Spleen (tissue), 7 donors: Measurements from ENCODE around the gene GLP2R.

Experiments
- POLR2AphosphoS5 ChIP-seq, 3 donors: sonication (generic); formaldehyde crosslinking; IDR thresholded peaks; one replicate each; pipeline ENCODE4 v1.5.1; 2017; ENCODE audit warnings: antibody characterized with exemption in 3 of 3
- TF ChIP-seq, protein P1 (sequence below), 11 experiments: fragments of 200-600 bp in 7 of 11; fragments of 450-650 bp in 4 of 11; sonication (generic) in 4 of 11; IDR thresholded peaks in 8 of 11; conservative IDR thresholded peaks in 3 of 11; 1 replicate in 7 of 11; 2 replicates in 4 of 11; pipeline versions ENCODE4 v1.4.0 to v1.8.0; 2016 to 2021; ENCODE audit warnings: antibody characterized with exemption in 11 of 11, inconsistent platforms in 4 of 11, mild to moderate bottlenecking in 1 of 11
- donor health status: DM: no; HTN: no; CAD: no; lungs with moderate emphysema.
- donor health status: DM: no; HTN: no; CAD: no.
- donor health status: DM: no; HTN: no; CAD: no.

DNA sequence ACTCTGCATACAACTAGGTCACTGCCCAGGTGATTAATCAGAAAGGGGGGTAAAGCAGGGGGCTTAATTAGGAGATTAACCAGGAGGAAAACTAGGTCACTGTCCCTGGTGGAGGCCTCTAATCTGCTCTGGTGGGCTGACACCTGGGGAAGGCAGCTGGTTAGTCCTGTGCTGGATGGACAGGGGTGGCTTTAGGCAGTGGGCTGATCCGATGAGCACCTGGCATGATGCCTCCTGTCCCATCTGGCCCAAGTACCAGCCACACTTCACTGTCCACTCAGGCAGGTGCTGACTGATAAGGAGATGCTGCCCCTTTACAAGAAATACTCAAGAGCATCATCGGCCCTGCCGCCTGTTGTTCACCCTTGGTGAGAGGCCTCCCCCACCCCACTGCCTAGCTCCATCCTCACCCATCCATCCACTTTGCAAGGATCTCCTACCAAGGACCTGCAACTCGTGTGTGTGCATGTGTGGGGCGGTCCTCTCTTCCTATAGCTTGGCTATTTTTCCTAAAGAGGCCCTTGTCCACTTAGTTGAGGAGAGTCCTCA, 93.2 kb downstream of the GLP2R start:
- TF ChIP-seq, protein P1, sequence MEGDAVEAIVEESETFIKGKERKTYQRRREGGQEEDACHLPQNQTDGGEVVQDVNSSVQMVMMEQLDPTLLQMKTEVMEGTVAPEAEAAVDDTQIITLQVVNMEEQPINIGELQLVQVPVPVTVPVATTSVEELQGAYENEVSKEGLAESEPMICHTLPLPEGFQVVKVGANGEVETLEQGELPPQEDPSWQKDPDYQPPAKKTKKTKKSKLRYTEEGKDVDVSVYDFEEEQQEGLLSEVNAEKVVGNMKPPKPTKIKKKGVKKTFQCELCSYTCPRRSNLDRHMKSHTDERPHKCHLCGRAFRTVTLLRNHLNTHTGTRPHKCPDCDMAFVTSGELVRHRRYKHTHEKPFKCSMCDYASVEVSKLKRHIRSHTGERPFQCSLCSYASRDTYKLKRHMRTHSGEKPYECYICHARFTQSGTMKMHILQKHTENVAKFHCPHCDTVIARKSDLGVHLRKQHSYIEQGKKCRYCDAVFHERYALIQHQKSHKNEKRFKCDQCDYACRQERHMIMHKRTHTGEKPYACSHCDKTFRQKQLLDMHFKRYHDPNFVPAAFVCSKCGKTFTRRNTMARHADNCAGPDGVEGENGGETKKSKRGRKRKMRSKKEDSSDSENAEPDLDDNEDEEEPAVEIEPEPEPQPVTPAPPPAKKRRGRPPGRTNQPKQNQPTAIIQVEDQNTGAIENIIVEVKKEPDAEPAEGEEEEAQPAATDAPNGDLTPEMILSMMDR (IDR thresholded peaks at IDR 0.05 in 8 of 11, conservative IDR thresholded peaks at IDR 0.05 in 3 of 11), result no peak
- TF ChIP-seq POLR2AphosphoS5 (IDR thresholded peaks at IDR 0.05), result no peak
